HL-60 (cell line): Measurements from ENCODE around the gene PPIP5K2.

Experiments used
- CTCF ChIP-seq: IDR thresholded peaks from one replicate; pipeline ENCODE4 v1.5.1; 2011; ENCODE audit warnings: low read length, control low read depth, inconsistent platforms; ENCODE audit not compliant: insufficient read depth
- GABPA ChIP-seq: IDR thresholded peaks from 2 replicates; pipeline ENCODE4 v1.6.1; 2012; ENCODE audit warnings: low read depth
- POLR2AphosphoS5 ChIP-seq: IDR thresholded peaks from 2 replicates; pipeline ENCODE4 v1.6.1; 2012; ENCODE audit warnings: low read depth
- REST ChIP-seq: IDR thresholded peaks from 2 replicates; pipeline ENCODE4 v1.6.1; 2012; ENCODE audit warnings: low read depth; ENCODE audit not compliant: insufficient replicate concordance
- SPI1 ChIP-seq: IDR thresholded peaks from 2 replicates; pipeline ENCODE4 v1.6.1; 2012; ENCODE audit warnings: low read depth, mild to moderate bottlenecking, borderline replicate concordance

GRCh38 chr5:103079796-103080195 is 40.3 kb upstream of the PPIP5K2 start:
- TF ChIP-seq CTCF (no peak), POLR2AphosphoS5 (no peak), SPI1 (no peak), REST (no peak), GABPA (no peak)
